Keratinocyte (primary cell): ENCODE results near the gene OR6A2. TPM values are rescaled to one million over a fixed set of nuclear protein-coding genes. Genes with fewer than 3 reads are reported as not detected.

Experiments
- DNase-seq: peaks from one replicate; pipeline ENCODE4 v3.0.0-alpha.2; 2011; ENCODE audit warnings: low read depth, missing footprints, low spot score
- FAIRE-seq: peaks from 2 replicates; lab custom pipeline; 2011; peaks lifted over from hg19 to GRCh38; lab: Jason Lieb, UNC
- H2AFZ ChIP-seq: 2 replicates; pipeline ENCODE4 v1.6.0; 2012; ENCODE audit warnings: low read length, control low read depth, inconsistent platforms; ENCODE audit not compliant: control insufficient read depth
- H3K27ac ChIP-seq: 2 replicates; pipeline ENCODE4 v1.5.1; 2011; ENCODE audit warnings: low read length; ENCODE audit not compliant: control insufficient read depth, insufficient read depth
- H3K27me3 ChIP-seq: 3 replicates; pipeline ENCODE4 v1.6.0; 2011; ENCODE audit warnings: low read length; ENCODE audit not compliant: control insufficient read depth, insufficient read depth; ENCODE audit errors: extremely low read depth
- H3K36me3 ChIP-seq, 2 experiments: 2 replicates in 1 of 2; 3 replicates in 1 of 2; pipeline ENCODE4 v1.5.1; 2011; ENCODE audit warnings: low read length in 2 of 2, mild to moderate bottlenecking in 1 of 2; ENCODE audit not compliant: control insufficient read depth in 2 of 2, insufficient read depth in 2 of 2; ENCODE audit errors: extremely low read depth in 1 of 2
- H3K4me1 ChIP-seq: 3 replicates; pipeline ENCODE4 v1.5.1; 2011; ENCODE audit warnings: low read length; ENCODE audit not compliant: control insufficient read depth, insufficient read depth; ENCODE audit errors: extremely low read depth
- H3K4me2 ChIP-seq: 3 replicates; pipeline ENCODE4 v1.6.0; 2011; ENCODE audit warnings: low read depth, low read length; ENCODE audit not compliant: control insufficient read depth, insufficient read depth; ENCODE audit errors: extremely low read depth
- H3K4me3 ChIP-seq, 3 experiments: fragments of 200-600 bp in 1 of 3; sonication (generic) in 1 of 3; 2 replicates in 2 of 3; 3 replicates in 1 of 3; pipeline ENCODE4 v1.5.1; 2011 to 2016; ENCODE audit warnings: low read length in 3 of 3, mild to moderate bottlenecking in 3 of 3, control low read depth in 2 of 3, inconsistent platforms in 1 of 3, low read depth in 1 of 3, mixed read lengths in 1 of 3, mixed run types in 1 of 3, moderate library complexity in 1 of 3; ENCODE audit not compliant: control insufficient read depth in 2 of 3, insufficient read depth in 2 of 3; ENCODE audit errors: extremely low read depth in 1 of 3
- H3K79me2 ChIP-seq: 2 replicates; pipeline ENCODE4 v1.6.0; 2012; ENCODE audit warnings: low read length; ENCODE audit not compliant: control insufficient read depth, insufficient read depth
- H3K9ac ChIP-seq: 3 replicates; pipeline ENCODE4 v1.6.0; 2011; ENCODE audit warnings: low read length; ENCODE audit not compliant: control insufficient read depth, insufficient read depth; ENCODE audit errors: extremely low read depth
- H3K9me1 ChIP-seq: 3 replicates; pipeline ENCODE4 v1.6.0; 2011; ENCODE audit warnings: low read length; ENCODE audit not compliant: control insufficient read depth, insufficient read depth; ENCODE audit errors: extremely low read depth
- H3K9me3 ChIP-seq: 2 replicates; pipeline ENCODE4 v1.5.1; 2012; ENCODE audit warnings: low read depth, low read length; ENCODE audit not compliant: control insufficient read depth
- H4K20me1 ChIP-seq: 3 replicates; pipeline ENCODE4 v1.6.0; 2011; ENCODE audit warnings: low read length; ENCODE audit not compliant: control insufficient read depth, insufficient read depth; ENCODE audit errors: extremely low read depth
- EZH2 ChIP-seq: IDR thresholded peaks from one replicate; pipeline ENCODE4 v1.6.1; 2012; ENCODE audit warnings: inconsistent platforms, mild to moderate bottlenecking, low read length, moderate library complexity
- dilution Hi-C: fragments of 300-500 bp; cut with MboI; formaldehyde crosslinking; loops from one replicate; pipeline ENCODE4 v1.7.0; 2020; ENCODE audit warnings: low sequenced_read_pairs; ENCODE audit not compliant: extremely low pct_ligation_motif_present
- polyA plus RNA-seq, 5 experiments: library from polyadenylated mRNA; depleted of rRNA in 3 of 5; stranded (reverse) in 3 of 5; stranded (forward) in 1 of 5; unstranded in 1 of 5; fragments of >200 nt; gene quantifications; 1 replicate in 1 of 5; 2 replicates in 3 of 5; 3 replicates in 1 of 5; pipeline versions ENCODE4 v1.2.1 to v1.2.3, GENCODE V29; 2011 to 2012; ENCODE audit warnings: missing spikeins in 2 of 5, low read depth in 1 of 5, low replicate concordance in 1 of 5
- TF ChIP-seq, protein P1 (sequence below), 3 experiments: IDR thresholded peaks in 1 of 3; conservative IDR thresholded peaks in 1 of 3; optimal IDR thresholded peaks in 1 of 3; 2 replicates in 2 of 3; 3 replicates in 1 of 3; pipeline versions ENCODE3 to v1.5.1; 2011; ENCODE audit warnings: low read length in 3 of 3, mild to moderate bottlenecking in 3 of 3, moderate library complexity in 2 of 3, control low read depth in 1 of 3, inconsistent platforms in 1 of 3; ENCODE audit not compliant: insufficient read depth in 2 of 3; ENCODE audit errors: extremely low read depth in 1 of 3

OR6A2 gene
- polyA plus RNA-seq, 1 donor (not counting 4 experiments of a cell fraction or from before 2014, with no cell fraction given), result 0.05 TPM

DNA sequence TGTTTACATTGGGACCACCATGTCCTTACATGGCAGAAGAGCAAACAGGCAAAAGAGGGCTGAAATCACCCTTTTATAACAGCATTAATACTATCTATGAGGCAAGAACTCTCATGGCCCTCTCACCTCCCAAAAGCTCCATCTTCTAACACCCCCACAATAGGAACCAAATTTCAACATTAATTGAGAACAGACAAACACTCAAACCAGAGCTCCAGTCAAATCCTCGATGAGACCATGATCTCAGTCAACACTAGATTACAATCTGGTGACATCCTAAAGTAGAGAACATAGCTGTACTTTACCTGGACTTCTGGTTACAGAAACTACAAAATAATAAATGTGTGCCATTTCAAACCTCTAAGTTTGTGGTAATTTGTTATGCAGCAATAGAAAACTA lies 52.9 kb downstream of the OR6A2 start:
- Histone ChIP-seq H3K27ac (no peak overlapping the region), H3K9ac (no peak overlapping the region), H3K36me3 (no peaks in the 10 kb centered on the region), H3K4me3 (no peak overlapping the region), H2AFZ (no peak overlapping the region), H3K4me2 (no peak overlapping the region), H4K20me1 (no peaks in the 10 kb centered on the region), H3K79me2 (no peaks in the 10 kb centered on the region), H3K9me3 (no peaks in the 10 kb centered on the region), H3K9me1 (no peaks in the 10 kb centered on the region), H3K4me1 (no peaks in the 10 kb centered on the region), H3K27me3 (no peaks in the 10 kb centered on the region)
- DNase-seq (no peak), FAIRE-seq (no peak)
- dilution Hi-C loops, result no loop called here
- no peak for TF ChIP-seq EZH2
- TF ChIP-seq, protein P1, sequence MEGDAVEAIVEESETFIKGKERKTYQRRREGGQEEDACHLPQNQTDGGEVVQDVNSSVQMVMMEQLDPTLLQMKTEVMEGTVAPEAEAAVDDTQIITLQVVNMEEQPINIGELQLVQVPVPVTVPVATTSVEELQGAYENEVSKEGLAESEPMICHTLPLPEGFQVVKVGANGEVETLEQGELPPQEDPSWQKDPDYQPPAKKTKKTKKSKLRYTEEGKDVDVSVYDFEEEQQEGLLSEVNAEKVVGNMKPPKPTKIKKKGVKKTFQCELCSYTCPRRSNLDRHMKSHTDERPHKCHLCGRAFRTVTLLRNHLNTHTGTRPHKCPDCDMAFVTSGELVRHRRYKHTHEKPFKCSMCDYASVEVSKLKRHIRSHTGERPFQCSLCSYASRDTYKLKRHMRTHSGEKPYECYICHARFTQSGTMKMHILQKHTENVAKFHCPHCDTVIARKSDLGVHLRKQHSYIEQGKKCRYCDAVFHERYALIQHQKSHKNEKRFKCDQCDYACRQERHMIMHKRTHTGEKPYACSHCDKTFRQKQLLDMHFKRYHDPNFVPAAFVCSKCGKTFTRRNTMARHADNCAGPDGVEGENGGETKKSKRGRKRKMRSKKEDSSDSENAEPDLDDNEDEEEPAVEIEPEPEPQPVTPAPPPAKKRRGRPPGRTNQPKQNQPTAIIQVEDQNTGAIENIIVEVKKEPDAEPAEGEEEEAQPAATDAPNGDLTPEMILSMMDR (optimal IDR thresholded peaks at IDR 0.05 in 1 of 3, IDR thresholded peaks at IDR 0.05 in 1 of 3, conservative IDR thresholded peaks at IDR 0.05 in 1 of 3; ENCODE audit: extremely low read depth in 1 of 3, insufficient read depth in 2 of 3, low read length in 3 of 3), result no peak

DNA sequence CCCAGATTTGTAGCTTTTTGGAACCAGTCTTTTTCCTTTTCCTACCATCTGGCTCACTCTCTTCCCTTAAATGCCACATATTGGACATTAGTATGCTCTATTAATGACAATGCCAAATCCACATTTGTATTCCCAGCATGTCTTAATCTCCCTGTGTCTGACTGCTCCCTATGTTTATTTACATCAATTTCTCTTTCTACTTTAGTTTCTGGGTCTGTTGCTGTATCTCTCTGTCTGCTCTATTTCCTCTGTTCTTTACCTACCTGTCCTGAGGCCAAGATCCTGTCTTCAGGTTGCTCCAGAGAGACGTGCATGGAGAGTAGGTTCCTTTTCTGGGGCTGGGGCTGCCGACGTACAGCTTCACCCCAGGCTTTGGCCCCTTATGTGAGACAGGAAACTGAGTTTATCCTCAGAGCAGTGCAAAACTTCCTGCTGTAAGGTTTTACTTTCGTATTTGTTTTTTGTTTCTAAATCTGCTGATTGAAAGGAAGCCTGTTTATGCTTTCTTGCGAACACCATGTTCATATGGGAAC lies 53.3 kb downstream of the OR6A2 start:
- no peaks in the 10 kb centered on the region for H3K9me1 ChIP-seq
- H2AFZ ChIP-seq, result no peak overlapping the region
- no peaks in the 10 kb centered on the region for H3K9me3 ChIP-seq
- H4K20me1 ChIP-seq, result no peaks in the 10 kb centered on the region
- dilution Hi-C loops, result no loop called here
- H3K4me3 ChIP-seq, result no peak overlapping the region
- DNase-seq (no peak), FAIRE-seq (no peak)
- H3K27me3 ChIP-seq, result no peaks in the 10 kb centered on the region
- H3K4me2 ChIP-seq, result no peak overlapping the region
- TF ChIP-seq EZH2, result no peak
- TF ChIP-seq, protein P1 (optimal IDR thresholded peaks at IDR 0.05 in 1 of 3, IDR thresholded peaks at IDR 0.05 in 1 of 3, conservative IDR thresholded peaks at IDR 0.05 in 1 of 3; ENCODE audit: extremely low read depth in 1 of 3, insufficient read depth in 2 of 3, low read length in 3 of 3), result no peak
- H3K79me2 ChIP-seq, result no peaks in the 10 kb centered on the region
- no peaks in the 10 kb centered on the region for H3K36me3 ChIP-seq
- H3K9ac ChIP-seq, result no peak overlapping the region
- H3K27ac ChIP-seq, result no peak overlapping the region
- no peaks in the 10 kb centered on the region for H3K4me1 ChIP-seq
